Measurements from ENCODE around the gene RGR.

The RGR gene

GRCh38 chr10:84302223-84302622 is 57.4 kb downstream of the RGR start:
- DNase-seq = no peak

- DNase-seq = no peak
Measured at GRCh38 chr10:84306751-84307384, 62.0 kb downstream of the RGR start.

DNA sequence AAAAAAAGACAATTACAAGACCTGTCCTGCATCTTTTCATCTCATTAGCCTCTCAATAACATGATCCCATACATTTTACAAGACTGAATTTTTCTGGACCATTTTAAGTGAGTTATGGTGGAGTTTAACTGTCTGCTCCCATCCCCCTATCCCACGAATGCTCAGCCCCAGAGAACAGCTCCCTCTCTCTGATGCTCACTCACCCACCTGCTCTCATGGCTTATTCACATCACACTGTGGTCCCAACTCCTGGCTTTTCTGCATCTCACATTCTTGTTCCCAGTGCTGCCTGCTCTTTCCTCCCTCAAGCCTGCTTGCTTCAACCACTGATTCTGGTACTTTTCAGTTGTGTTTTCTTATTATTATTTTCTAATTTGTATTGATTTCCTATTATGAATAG is 63.2 kb downstream of the RGR start:
- no peak for DNase-seq

- no peak for DNase-seq
Measured at GRCh38 chr10:84308481-84309304, 63.8 kb downstream of the RGR start.

All from activated CD4-positive, CD25-positive, alpha-beta regulatory T cell treated with anti-CD3 and anti-CD28 coated beads, Interleukin-2, amount 50 U/mL, for 72 hours (primary cell).